Liver (tissue), 9 donors: ENCODE results near the gene HIPK1. TPM values are rescaled to one million over a fixed set of nuclear protein-coding genes. Genes with fewer than 3 reads are reported as not detected.

Experiments used
- DNase-seq: peaks from one replicate; pipeline ENCODE4 v3.0.0-alpha.2; 2017; ENCODE audit warnings: low spot score
- H3K27ac ChIP-seq, 2 donors: one replicate each; pipeline ENCODE4 v1.7.0; 2013; ENCODE audit warnings: inconsistent platforms in 2 of 2, low read length in 2 of 2, control low read depth in 1 of 2, low read depth in 1 of 2, mild to moderate bottlenecking in 1 of 2
- H3K27me3 ChIP-seq, 4 donors: one replicate each; pipeline versions ENCODE4 v1.6.1 to v1.7.0; 2013; ENCODE audit warnings: low read length in 3 of 4, inconsistent platforms in 1 of 4, mild to moderate bottlenecking in 1 of 4, moderate library complexity in 1 of 4; ENCODE audit not compliant: control insufficient read depth in 4 of 4, insufficient read depth in 4 of 4
- H3K36me3 ChIP-seq, 4 donors: one replicate each; pipeline versions ENCODE4 v1.6.1 to v1.7.0; 2013; ENCODE audit warnings: low read length in 3 of 4, mild to moderate bottlenecking in 3 of 4, low read depth in 1 of 4, moderate library complexity in 1 of 4; ENCODE audit not compliant: control insufficient read depth in 4 of 4, insufficient read depth in 3 of 4
- H3K4me1 ChIP-seq, 4 donors: one replicate each; pipeline versions ENCODE4 v1.6.1 to v1.7.0; 2013; ENCODE audit warnings: low read length in 3 of 4, mild to moderate bottlenecking in 3 of 4, moderate library complexity in 1 of 4; ENCODE audit not compliant: control insufficient read depth in 4 of 4, insufficient read depth in 4 of 4
- H3K4me3 ChIP-seq, 3 donors: one replicate each; pipeline versions ENCODE4 v1.6.1 to v1.7.0; 2013; ENCODE audit warnings: low read length in 3 of 3, control low read depth in 1 of 3, low read depth in 1 of 3, mild to moderate bottlenecking in 1 of 3
- H3K9ac ChIP-seq, 2 donors: one replicate each; pipeline ENCODE4 v1.7.0; 2013; ENCODE audit warnings: low read length in 2 of 2, mild to moderate bottlenecking in 2 of 2, moderate library complexity in 2 of 2, control low read depth in 1 of 2, low read depth in 1 of 2
- H3K9me3 ChIP-seq, 4 donors: one replicate each; pipeline versions ENCODE4 v1.6.1 to v1.7.0; 2013; ENCODE audit warnings: low read length in 3 of 4; ENCODE audit not compliant: control insufficient read depth in 4 of 4
- EGR1 ChIP-seq, 2 donors: IDR thresholded peaks; 2 replicates each; pipeline ENCODE4 v1.6.1; 2016 to 2018; ENCODE audit warnings: antibody characterized with exemption in 2 of 2, low read depth in 2 of 2
- FOXA1 ChIP-seq: IDR thresholded peaks from 2 replicates; pipeline ENCODE4 v1.6.1; 2016; ENCODE audit warnings: antibody characterized with exemption
- FOXA2 ChIP-seq: IDR thresholded peaks from 2 replicates; pipeline ENCODE4 v1.6.1; 2016; ENCODE audit warnings: antibody characterized with exemption
- GABPA ChIP-seq, 2 donors: IDR thresholded peaks in 1 of 2; conservative IDR thresholded peaks in 1 of 2; 2 replicates each; pipeline ENCODE4 v1.6.1; 2016; ENCODE audit warnings: antibody characterized with exemption in 2 of 2, mild to moderate bottlenecking in 1 of 2, moderate library complexity in 1 of 2
- HNF4A ChIP-seq, 2 donors: conservative IDR thresholded peaks; 2 replicates each; pipeline ENCODE4 v1.6.1; 2016; ENCODE audit warnings: antibody characterized with exemption in 2 of 2, mild to moderate bottlenecking in 2 of 2
- HNF4G ChIP-seq: IDR thresholded peaks from 2 replicates; pipeline ENCODE4 v1.6.1; 2016; ENCODE audit warnings: antibody characterized with exemption
- JUND ChIP-seq, 2 donors: IDR thresholded peaks; 2 replicates each; pipeline ENCODE4 v1.6.1; 2016; ENCODE audit warnings: antibody characterized with exemption in 2 of 2
- RAD21 ChIP-seq, 2 donors: IDR thresholded peaks; 2 replicates each; pipeline ENCODE4 v1.6.1; 2016; ENCODE audit warnings: antibody characterized with exemption in 2 of 2, mild to moderate bottlenecking in 2 of 2
- RXRA ChIP-seq, 2 donors: IDR thresholded peaks; 2 replicates each; pipeline ENCODE4 v1.6.1; 2017 to 2018; ENCODE audit warnings: antibody characterized with exemption in 2 of 2, mild to moderate bottlenecking in 1 of 2
- SP1 ChIP-seq: IDR thresholded peaks from 2 replicates; pipeline ENCODE4 v1.6.1; 2018; ENCODE audit warnings: antibody characterized with exemption, mild to moderate bottlenecking
- TAF1 ChIP-seq: conservative IDR thresholded peaks from 2 replicates; pipeline ENCODE4 v1.6.1; 2016; ENCODE audit warnings: antibody characterized with exemption, mild to moderate bottlenecking
- YY1 ChIP-seq: IDR thresholded peaks from 2 replicates; pipeline ENCODE4 v1.6.1; 2016; ENCODE audit warnings: antibody characterized with exemption, mild to moderate bottlenecking
- WGBS: extraction: QIAGEN DNeasy Blood & Tissue Kit; methylation state at CpG from one replicate; pipeline ENCODE4 v1.1.7; 2013; 5-methylcytosine and 5-hydroxymethylcytosine counted together
- polyA plus RNA-seq, 2 donors: library from polyadenylated mRNA; stranded (reverse) in 1 of 2; unstranded in 1 of 2; fragments of 200-250 nt in 1 of 2; fragments of >200 nt in 1 of 2; fragmentation: Nextera tagmentation in 1 of 2; extraction: Ambion mirVana in 1 of 2; gene quantifications; one replicate each; pipeline versions ENCODE4 v1.2.1 to v1.2.3, GENCODE V29; 2013 to 2015
- total RNA-seq, 2 donors: library from RNA; depleted of rRNA; stranded (reverse); fragments of >200 nt; gene quantifications; one replicate each; pipeline ENCODE4 v1.2.3, GENCODE V29; 2014
- TF ChIP-seq, protein P1 (sequence below): IDR thresholded peaks from 2 replicates; pipeline ENCODE4 v1.6.1; 2016; ENCODE audit warnings: antibody characterized with exemption
- TF ChIP-seq, protein P2 (sequence below): fragments of 150-350 bp; IDR thresholded peaks from 2 replicates; pipeline ENCODE4 v1.5.1; 2017; ENCODE audit warnings: improper control_type of control experiment, low read depth, low read length; ENCODE audit not compliant: missing input control
- TF ChIP-seq, protein P3 (sequence below): IDR thresholded peaks from 2 replicates; pipeline ENCODE4 v1.6.1; 2016; ENCODE audit warnings: antibody characterized with exemption, mild to moderate bottlenecking
- TF ChIP-seq, protein P4 (sequence below): IDR thresholded peaks from 2 replicates; pipeline ENCODE4 v1.6.1; 2016; ENCODE audit warnings: antibody characterized with exemption
- donor health status: healthy.
- donor health status: healthy.
- donor health status: healthy.
- donor health status: healthy.
- donor health status: healthy.

HIPK1 gene
- total and polyA plus RNA-seq, 4 donors, result 8.7 to 50.2 (median 15.1) TPM

DNA sequence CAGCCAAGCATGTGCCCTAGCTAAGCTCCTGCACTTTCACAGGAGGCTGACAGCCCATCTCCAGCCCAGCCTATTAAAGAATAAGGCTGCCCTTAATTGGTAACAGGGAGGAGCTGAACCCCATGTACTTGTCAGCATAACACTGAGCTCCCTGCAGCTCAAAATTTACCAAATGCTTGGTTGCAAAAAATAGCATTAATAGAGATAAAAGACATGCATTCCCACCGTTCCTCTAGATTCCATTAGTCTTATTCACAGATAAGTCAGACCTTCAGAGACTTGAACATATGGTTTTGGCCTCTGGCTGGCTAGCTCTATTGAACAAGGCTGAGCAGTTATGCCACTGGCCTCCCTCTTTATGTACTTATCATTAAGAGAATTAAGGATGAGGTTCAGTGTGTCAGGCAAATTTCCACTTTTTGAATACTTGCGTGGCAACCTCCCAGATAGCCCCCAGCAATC, 79.4 kb downstream of the HIPK1 start:
- peaks cover 0 to 3% (median 0%) of the 10 kb centered on the region in 4 donors for H3K27me3 ChIP-seq
- no peaks in the 10 kb centered on the region for H3K36me3 ChIP-seq
- TF ChIP-seq TAF1 (no peak), FOXA2 (no peak), JUND (IDR thresholded peaks at IDR 0.05) (no peak), RXRA (IDR thresholded peaks at IDR 0.05) (no peak), SP1 (no peak), YY1 (no peak), GABPA (IDR thresholded peaks at IDR 0.05 in 1 of 2, conservative IDR thresholded peaks at IDR 0.05 in 1 of 2) (no peak), RAD21 (IDR thresholded peaks at IDR 0.05) (no peak), HNF4G (no peak)
- TF ChIP-seq, protein P1, sequence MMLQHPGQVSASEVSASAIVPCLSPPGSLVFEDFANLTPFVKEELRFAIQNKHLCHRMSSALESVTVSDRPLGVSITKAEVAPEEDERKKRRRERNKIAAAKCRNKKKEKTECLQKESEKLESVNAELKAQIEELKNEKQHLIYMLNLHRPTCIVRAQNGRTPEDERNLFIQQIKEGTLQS, result no peak
- TF ChIP-seq, protein P2, sequence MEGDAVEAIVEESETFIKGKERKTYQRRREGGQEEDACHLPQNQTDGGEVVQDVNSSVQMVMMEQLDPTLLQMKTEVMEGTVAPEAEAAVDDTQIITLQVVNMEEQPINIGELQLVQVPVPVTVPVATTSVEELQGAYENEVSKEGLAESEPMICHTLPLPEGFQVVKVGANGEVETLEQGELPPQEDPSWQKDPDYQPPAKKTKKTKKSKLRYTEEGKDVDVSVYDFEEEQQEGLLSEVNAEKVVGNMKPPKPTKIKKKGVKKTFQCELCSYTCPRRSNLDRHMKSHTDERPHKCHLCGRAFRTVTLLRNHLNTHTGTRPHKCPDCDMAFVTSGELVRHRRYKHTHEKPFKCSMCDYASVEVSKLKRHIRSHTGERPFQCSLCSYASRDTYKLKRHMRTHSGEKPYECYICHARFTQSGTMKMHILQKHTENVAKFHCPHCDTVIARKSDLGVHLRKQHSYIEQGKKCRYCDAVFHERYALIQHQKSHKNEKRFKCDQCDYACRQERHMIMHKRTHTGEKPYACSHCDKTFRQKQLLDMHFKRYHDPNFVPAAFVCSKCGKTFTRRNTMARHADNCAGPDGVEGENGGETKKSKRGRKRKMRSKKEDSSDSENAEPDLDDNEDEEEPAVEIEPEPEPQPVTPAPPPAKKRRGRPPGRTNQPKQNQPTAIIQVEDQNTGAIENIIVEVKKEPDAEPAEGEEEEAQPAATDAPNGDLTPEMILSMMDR, result no peak
- H3K4me1 ChIP-seq, result peaks cover 0 to 4% (median 0%) of the 10 kb centered on the region in 4 donors
- H3K9me3 ChIP-seq, result no peaks in the 10 kb centered on the region
- WGBS, result 81% methylated on average over 2 of the region's 2 CpGs
- no peak for DNase-seq
- H3K27ac ChIP-seq, result no peak overlapping the region
- H3K9ac ChIP-seq, result no peak overlapping the region
- no peak overlapping the region for H3K4me3 ChIP-seq

- no peak for DNase-seq
- Histone ChIP-seq H3K27me3 (peaks cover 0 to 3% (median 0%) of the 10 kb centered on the region in 4 donors), H3K9me3 (no peaks in the 10 kb centered on the region), H3K4me3 (no peak overlapping the region), H3K27ac (no peak overlapping the region), H3K36me3 (no peaks in the 10 kb centered on the region), H3K9ac (no peak overlapping the region), H3K4me1 (peaks cover 0 to 4% (median 0%) of the 10 kb centered on the region in 4 donors)
- TF ChIP-seq, protein P3, sequence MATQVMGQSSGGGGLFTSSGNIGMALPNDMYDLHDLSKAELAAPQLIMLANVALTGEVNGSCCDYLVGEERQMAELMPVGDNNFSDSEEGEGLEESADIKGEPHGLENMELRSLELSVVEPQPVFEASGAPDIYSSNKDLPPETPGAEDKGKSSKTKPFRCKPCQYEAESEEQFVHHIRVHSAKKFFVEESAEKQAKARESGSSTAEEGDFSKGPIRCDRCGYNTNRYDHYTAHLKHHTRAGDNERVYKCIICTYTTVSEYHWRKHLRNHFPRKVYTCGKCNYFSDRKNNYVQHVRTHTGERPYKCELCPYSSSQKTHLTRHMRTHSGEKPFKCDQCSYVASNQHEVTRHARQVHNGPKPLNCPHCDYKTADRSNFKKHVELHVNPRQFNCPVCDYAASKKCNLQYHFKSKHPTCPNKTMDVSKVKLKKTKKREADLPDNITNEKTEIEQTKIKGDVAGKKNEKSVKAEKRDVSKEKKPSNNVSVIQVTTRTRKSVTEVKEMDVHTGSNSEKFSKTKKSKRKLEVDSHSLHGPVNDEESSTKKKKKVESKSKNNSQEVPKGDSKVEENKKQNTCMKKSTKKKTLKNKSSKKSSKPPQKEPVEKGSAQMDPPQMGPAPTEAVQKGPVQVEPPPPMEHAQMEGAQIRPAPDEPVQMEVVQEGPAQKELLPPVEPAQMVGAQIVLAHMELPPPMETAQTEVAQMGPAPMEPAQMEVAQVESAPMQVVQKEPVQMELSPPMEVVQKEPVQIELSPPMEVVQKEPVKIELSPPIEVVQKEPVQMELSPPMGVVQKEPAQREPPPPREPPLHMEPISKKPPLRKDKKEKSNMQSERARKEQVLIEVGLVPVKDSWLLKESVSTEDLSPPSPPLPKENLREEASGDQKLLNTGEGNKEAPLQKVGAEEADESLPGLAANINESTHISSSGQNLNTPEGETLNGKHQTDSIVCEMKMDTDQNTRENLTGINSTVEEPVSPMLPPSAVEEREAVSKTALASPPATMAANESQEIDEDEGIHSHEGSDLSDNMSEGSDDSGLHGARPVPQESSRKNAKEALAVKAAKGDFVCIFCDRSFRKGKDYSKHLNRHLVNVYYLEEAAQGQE, result no peak
- no peak for TF ChIP-seq JUND (IDR thresholded peaks at IDR 0.05)
- TF ChIP-seq EGR1 (IDR thresholded peaks at IDR 0.05; ENCODE audit: low read depth in 2 of 2), result no peak
- no peak for TF ChIP-seq SP1
- no peak for TF ChIP-seq GABPA (IDR thresholded peaks at IDR 0.05 in 1 of 2, conservative IDR thresholded peaks at IDR 0.05 in 1 of 2)
- TF ChIP-seq, protein P1, result no peak
- no peak for TF ChIP-seq RAD21 (IDR thresholded peaks at IDR 0.05)
- TF ChIP-seq FOXA1, result no peak
- TF ChIP-seq, protein P2, result no peak
- TF ChIP-seq HNF4A (conservative IDR thresholded peaks at IDR 0.05), result no peak
- no peak for TF ChIP-seq YY1
- TF ChIP-seq, protein P4, sequence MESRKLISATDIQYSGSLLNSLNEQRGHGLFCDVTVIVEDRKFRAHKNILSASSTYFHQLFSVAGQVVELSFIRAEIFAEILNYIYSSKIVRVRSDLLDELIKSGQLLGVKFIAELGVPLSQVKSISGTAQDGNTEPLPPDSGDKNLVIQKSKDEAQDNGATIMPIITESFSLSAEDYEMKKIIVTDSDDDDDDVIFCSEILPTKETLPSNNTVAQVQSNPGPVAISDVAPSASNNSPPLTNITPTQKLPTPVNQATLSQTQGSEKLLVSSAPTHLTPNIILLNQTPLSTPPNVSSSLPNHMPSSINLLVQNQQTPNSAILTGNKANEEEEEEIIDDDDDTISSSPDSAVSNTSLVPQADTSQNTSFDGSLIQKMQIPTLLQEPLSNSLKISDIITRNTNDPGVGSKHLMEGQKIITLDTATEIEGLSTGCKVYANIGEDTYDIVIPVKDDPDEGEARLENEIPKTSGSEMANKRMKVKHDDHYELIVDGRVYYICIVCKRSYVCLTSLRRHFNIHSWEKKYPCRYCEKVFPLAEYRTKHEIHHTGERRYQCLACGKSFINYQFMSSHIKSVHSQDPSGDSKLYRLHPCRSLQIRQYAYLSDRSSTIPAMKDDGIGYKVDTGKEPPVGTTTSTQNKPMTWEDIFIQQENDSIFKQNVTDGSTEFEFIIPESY, result no peak
- TF ChIP-seq TAF1, result no peak
These were observed 79.9 kb downstream of the HIPK1 start for GRCh38 chr1:114008993-114009392.
